Measurements from ENCODE around the gene NGF.
A peak's percentile ranks its signal among the peaks of the same experiment; 100 is the strongest.

NGF gene

GRCh38 chr1:115348636-115349035, 10.6 kb upstream of the NGF start:
- no peak overlapping the region for H3K9ac ChIP-seq (ENCODE audit: low read length)
- no peaks in the 10 kb centered on the region for H3K9me3 ChIP-seq (replicated peaks; ENCODE audit: insufficient read depth, low read length)
- H2AFZ ChIP-seq (ENCODE audit: low read length), result no peak overlapping the region
- H3K4me2 ChIP-seq (ENCODE audit: low read depth, low read length), result no peak overlapping the region
- no peaks in the 10 kb centered on the region for H3K9me2 ChIP-seq (replicated peaks; ENCODE audit: insufficient read depth, low read length)
- no peak for TF ChIP-seq EZH2 (optimal IDR thresholded peaks at IDR 0.05; ENCODE audit: low read depth, low read length)
- no peak for TF ChIP-seq EZH2phosphoT487 (IDR thresholded peaks at IDR 0.05; ENCODE audit: low read length)
- no peak for TF ChIP-seq CTCF (IDR thresholded peaks at IDR 0.05; ENCODE audit: low read length)
- H4K20me1 ChIP-seq (ENCODE audit: insufficient read depth, low read length), result no peaks in the 10 kb centered on the region
- H3F3A ChIP-seq (ENCODE audit: insufficient read depth, low read length), result no peaks in the 10 kb centered on the region
- H3K27me3 ChIP-seq (replicated peaks; ENCODE audit: insufficient read depth, low read length), result no peaks in the 10 kb centered on the region
- no peak overlapping the region for H3K27ac ChIP-seq (ENCODE audit: low read length)
- DNase-seq, result no peak
- H3K4me3 ChIP-seq (ENCODE audit: low read length), result no peak overlapping the region
- no peaks in the 10 kb centered on the region for H3K4me1 ChIP-seq (ENCODE audit: low read length)
- no peaks in the 10 kb centered on the region for H3K36me3 ChIP-seq (replicated peaks; ENCODE audit: insufficient read depth, low read length)
- no peaks in the 10 kb centered on the region for H3K79me2 ChIP-seq (ENCODE audit: low read length)

DNA sequence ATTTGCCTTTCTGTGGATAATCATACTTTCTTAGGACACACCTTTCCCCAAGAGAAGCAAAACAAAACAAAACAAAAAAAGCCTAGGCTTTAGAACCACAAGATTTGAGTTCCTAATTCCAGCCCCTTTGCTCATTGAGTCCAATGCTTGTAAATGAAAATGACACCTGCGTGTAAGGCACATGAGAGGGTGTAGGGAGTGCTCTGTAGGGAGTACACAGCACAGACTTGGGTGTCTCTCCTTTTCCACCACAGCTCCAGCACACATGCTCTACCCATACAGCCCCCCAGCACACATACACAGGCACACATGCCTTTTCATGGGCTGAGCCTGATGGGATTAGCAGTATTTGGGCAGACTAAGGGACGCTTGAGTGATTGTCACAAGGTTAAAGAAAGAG, 9.2 kb upstream of the NGF start:
- H3K4me3 ChIP-seq (ENCODE audit: low read length), result no peak overlapping the region
- H3K79me2 ChIP-seq (ENCODE audit: low read length), result no peaks in the 10 kb centered on the region
- no peak for DNase-seq
- no peaks in the 10 kb centered on the region for H3K9me2 ChIP-seq (replicated peaks; ENCODE audit: insufficient read depth, low read length)
- H4K20me1 ChIP-seq (ENCODE audit: insufficient read depth, low read length), result no peaks in the 10 kb centered on the region
- H2AFZ ChIP-seq (ENCODE audit: low read length), result no peak overlapping the region
- H3K9ac ChIP-seq (ENCODE audit: low read length), result no peak overlapping the region
- no peaks in the 10 kb centered on the region for H3K9me3 ChIP-seq (replicated peaks; ENCODE audit: insufficient read depth, low read length)
- H3K4me2 ChIP-seq (ENCODE audit: low read depth, low read length), result no peak overlapping the region
- H3K27me3 ChIP-seq (replicated peaks; ENCODE audit: insufficient read depth, low read length), result no peaks in the 10 kb centered on the region
- H3F3A ChIP-seq (ENCODE audit: insufficient read depth, low read length), result no peaks in the 10 kb centered on the region
- H3K36me3 ChIP-seq (replicated peaks; ENCODE audit: insufficient read depth, low read length), result no peaks in the 10 kb centered on the region
- H3K27ac ChIP-seq (ENCODE audit: low read length), result no peak overlapping the region
- TF ChIP-seq CTCF (IDR thresholded peaks at IDR 0.05; ENCODE audit: low read length) (no peak), EZH2 (optimal IDR thresholded peaks at IDR 0.05; ENCODE audit: low read depth, low read length) (no peak)
- no peaks in the 10 kb centered on the region for H3K4me1 ChIP-seq (ENCODE audit: low read length)

GRCh38 chr1:115343200-115343737, 5.2 kb upstream of the NGF start:
- Histone ChIP-seq H2AFZ (ENCODE audit: low read length) (no peak overlapping the region), H3K4me1 (ENCODE audit: low read length) (no peaks in the 10 kb centered on the region), H3K9me3 (replicated peaks; ENCODE audit: insufficient read depth, low read length) (no peaks in the 10 kb centered on the region), H3K4me2 (ENCODE audit: low read depth, low read length) (no peak overlapping the region), H3F3A (ENCODE audit: insufficient read depth, low read length) (no peaks in the 10 kb centered on the region), H3K27me3 (replicated peaks; ENCODE audit: insufficient read depth, low read length) (no peaks in the 10 kb centered on the region), H4K20me1 (ENCODE audit: insufficient read depth, low read length) (no peaks in the 10 kb centered on the region), H3K4me3 (ENCODE audit: low read length) (no peak overlapping the region), H3K27ac (ENCODE audit: low read length) (no peak overlapping the region), H3K79me2 (ENCODE audit: low read length) (no peaks in the 10 kb centered on the region), H3K9ac (ENCODE audit: low read length) (no peak overlapping the region), H3K9me2 (replicated peaks; ENCODE audit: insufficient read depth, low read length) (no peaks in the 10 kb centered on the region), H3K36me3 (replicated peaks; ENCODE audit: insufficient read depth, low read length) (no peaks in the 10 kb centered on the region)
- DNase-seq, result peak; percentile 19
- no peak for TF ChIP-seq EZH2 (optimal IDR thresholded peaks at IDR 0.05; ENCODE audit: low read depth, low read length)
- no peak for TF ChIP-seq EZH2phosphoT487 (IDR thresholded peaks at IDR 0.05; ENCODE audit: low read length)
- no peak for TF ChIP-seq CTCF (IDR thresholded peaks at IDR 0.05; ENCODE audit: low read length)

Data from MM.1S (cell line).